Kidney (tissue), 14 donors: ENCODE data around the gene MAGI1. TPM values are rescaled to one million over a fixed set of nuclear protein-coding genes. Genes with fewer than 3 reads are reported as not detected.

Source experiments
- DNase-seq, 5 donors: peaks; one replicate each; pipeline ENCODE4 v3.0.0-alpha.2; 2013 to 2020
- FAIRE-seq: peaks from 2 replicates; lab custom pipeline; 2012; peaks lifted over from hg19 to GRCh38; lab: Jason Lieb, UNC
- H3K27ac ChIP-seq, 2 donors: one replicate each; pipeline ENCODE4 v1.7.0; 2013; ENCODE audit warnings: low read depth in 2 of 2, low read length in 2 of 2, inconsistent platforms in 1 of 2
- H3K27me3 ChIP-seq: one replicate; pipeline ENCODE4 v1.7.1; 2013; ENCODE audit warnings: low read length, inconsistent platforms; ENCODE audit not compliant: control insufficient read depth, insufficient read depth
- H3K36me3 ChIP-seq, 3 donors: one replicate each; pipeline versions ENCODE4 v1.7.0 to v1.7.1; 2013; ENCODE audit warnings: low read length in 3 of 3, control low read depth in 1 of 3, inconsistent platforms in 1 of 3; ENCODE audit not compliant: insufficient read depth in 3 of 3, control insufficient read depth in 2 of 3
- H3K4me1 ChIP-seq, 3 donors: one replicate each; pipeline versions ENCODE4 v1.7.0 to v1.7.1; 2013; ENCODE audit warnings: low read length in 3 of 3, inconsistent platforms in 1 of 3, low read depth in 1 of 3; ENCODE audit not compliant: control insufficient read depth in 2 of 3, insufficient read depth in 2 of 3
- H3K4me3 ChIP-seq, 3 donors: one replicate each; pipeline versions ENCODE4 v1.7.0 to v1.8.1; 2013; ENCODE audit warnings: low read length in 3 of 3, control low read depth in 1 of 3, inconsistent platforms in 1 of 3
- H3K9ac ChIP-seq, 3 donors: one replicate each; pipeline versions ENCODE4 v1.7.0 to v1.7.1; 2013; ENCODE audit warnings: low read length in 3 of 3, control low read depth in 1 of 3, inconsistent platforms in 1 of 3
- H3K9me3 ChIP-seq, 3 donors: one replicate each; pipeline versions ENCODE4 v1.7.0 to v1.7.1; 2013; ENCODE audit warnings: low read length in 3 of 3, control low read depth in 1 of 3, inconsistent platforms in 1 of 3; ENCODE audit not compliant: control insufficient read depth in 2 of 3, insufficient read depth in 1 of 3
- intact Hi-C: fragments of 100-400 bp; cut with DNase I; formaldehyde crosslinking; loops from one replicate; pipeline ENCODE4 v1.11.1; 2022
- polyA plus RNA-seq: library from polyadenylated mRNA; stranded (reverse); fragments of 350-450 nt; fragmentation: Illumina TruSeq; extraction: RNeasy Lipid Tissue Mini Kit (QIAGEN cat#74804); gene quantifications from one replicate; pipeline ENCODE4 v1.2.3, GENCODE V29; 2014; ENCODE audit warnings: low read depth, low replicate concordance; ENCODE audit not compliant: insufficient read depth
- total RNA-seq: library from RNA; stranded (reverse); fragmentation: NEBNext Ultra II Directional; extraction: Animal tissue kit (Norgen Biotek cat#: 25700); gene quantifications from one replicate; pipeline ENCODE4 v1.2.1, GENCODE V29; 2021
- TF ChIP-seq, protein P1 (sequence below): IDR thresholded peaks from 3 replicates; pipeline ENCODE4 v1.5.1; 2012; ENCODE audit warnings: mild to moderate bottlenecking, moderate library complexity, borderline replicate concordance; ENCODE audit not compliant: insufficient read depth; ENCODE audit errors: extremely low read depth
- donor health status: control.
- donor health status: control.
- donor health status: control.
- donor health status: control.
- donor health status: control.
- donor health status: DM: yes; HTN: yes; CAD: no.
- donor health status: Normal renal cell carcinoma (clear cell type).

Gene MAGI1
- total and polyA plus RNA-seq, 2 donors from 2014 or later = 8.2 to 42.8 TPM

DNA sequence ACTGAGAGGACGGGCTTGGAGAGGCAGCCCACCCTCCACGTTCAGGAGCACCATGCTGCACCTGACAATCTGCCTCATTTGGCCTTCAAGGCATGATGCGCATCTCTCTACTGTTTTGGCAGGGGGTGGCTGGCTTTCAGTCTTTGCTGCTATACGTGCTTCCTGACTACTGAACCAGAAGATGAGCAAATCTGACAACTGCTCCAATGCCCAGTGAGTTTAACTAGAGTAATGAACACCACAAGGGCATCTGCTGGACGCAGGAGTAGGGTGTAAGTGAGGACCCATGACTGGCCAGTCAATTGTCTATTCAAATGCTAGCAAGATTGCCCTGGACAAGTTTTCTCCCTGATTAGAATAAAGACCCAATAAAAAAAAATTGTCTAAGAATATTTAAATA is 335.7 kb downstream of the MAGI1 start:
- Histone ChIP-seq H3K9ac (no peak overlapping the region), H3K4me1 (no peaks in the 10 kb centered on the region), H3K4me3 (no peak overlapping the region), H3K9me3 (no peaks in the 10 kb centered on the region), H3K36me3 (no peaks in the 10 kb centered on the region), H3K27me3 (no peaks in the 10 kb centered on the region), H3K27ac (no peak overlapping the region)
- FAIRE-seq = no peak
- intact Hi-C loops = no loop called here
- DNase-seq = no peak
- TF ChIP-seq, protein P1, sequence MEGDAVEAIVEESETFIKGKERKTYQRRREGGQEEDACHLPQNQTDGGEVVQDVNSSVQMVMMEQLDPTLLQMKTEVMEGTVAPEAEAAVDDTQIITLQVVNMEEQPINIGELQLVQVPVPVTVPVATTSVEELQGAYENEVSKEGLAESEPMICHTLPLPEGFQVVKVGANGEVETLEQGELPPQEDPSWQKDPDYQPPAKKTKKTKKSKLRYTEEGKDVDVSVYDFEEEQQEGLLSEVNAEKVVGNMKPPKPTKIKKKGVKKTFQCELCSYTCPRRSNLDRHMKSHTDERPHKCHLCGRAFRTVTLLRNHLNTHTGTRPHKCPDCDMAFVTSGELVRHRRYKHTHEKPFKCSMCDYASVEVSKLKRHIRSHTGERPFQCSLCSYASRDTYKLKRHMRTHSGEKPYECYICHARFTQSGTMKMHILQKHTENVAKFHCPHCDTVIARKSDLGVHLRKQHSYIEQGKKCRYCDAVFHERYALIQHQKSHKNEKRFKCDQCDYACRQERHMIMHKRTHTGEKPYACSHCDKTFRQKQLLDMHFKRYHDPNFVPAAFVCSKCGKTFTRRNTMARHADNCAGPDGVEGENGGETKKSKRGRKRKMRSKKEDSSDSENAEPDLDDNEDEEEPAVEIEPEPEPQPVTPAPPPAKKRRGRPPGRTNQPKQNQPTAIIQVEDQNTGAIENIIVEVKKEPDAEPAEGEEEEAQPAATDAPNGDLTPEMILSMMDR = no peak

DNA sequence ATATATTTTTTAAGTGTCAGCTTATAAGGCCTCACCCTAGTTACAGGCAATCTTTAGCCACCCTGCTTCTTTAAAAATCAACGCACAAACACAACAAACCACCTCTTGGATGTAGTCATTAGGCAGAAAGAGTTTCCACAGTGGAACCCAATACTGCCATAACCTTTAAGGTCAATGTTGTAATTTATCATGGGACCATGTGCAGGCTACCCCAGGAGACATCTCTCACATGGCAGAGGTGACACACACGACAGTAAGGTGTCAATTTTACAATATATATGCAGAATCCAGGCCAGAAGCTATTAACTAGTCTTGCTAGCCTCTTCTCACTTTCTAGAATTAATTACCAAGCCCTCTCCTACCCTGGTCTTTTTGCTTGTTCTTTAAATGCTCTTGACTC is 336.5 kb downstream of the MAGI1 start:
- no peaks in the 10 kb centered on the region for H3K4me1 ChIP-seq
- no peaks in the 10 kb centered on the region for H3K9me3 ChIP-seq
- H3K36me3 ChIP-seq = no peaks in the 10 kb centered on the region
- H3K27ac ChIP-seq = no peak overlapping the region
- no peaks in the 10 kb centered on the region for H3K27me3 ChIP-seq
- no peak overlapping the region for H3K9ac ChIP-seq
- FAIRE-seq = no peak
- intact Hi-C loops = no loop called here
- DNase-seq = peak in 3 of 5 donors; percentile 42 to 83 (median 66)
- no peak overlapping the region for H3K4me3 ChIP-seq
- TF ChIP-seq, protein P1 = no peak

DNA sequence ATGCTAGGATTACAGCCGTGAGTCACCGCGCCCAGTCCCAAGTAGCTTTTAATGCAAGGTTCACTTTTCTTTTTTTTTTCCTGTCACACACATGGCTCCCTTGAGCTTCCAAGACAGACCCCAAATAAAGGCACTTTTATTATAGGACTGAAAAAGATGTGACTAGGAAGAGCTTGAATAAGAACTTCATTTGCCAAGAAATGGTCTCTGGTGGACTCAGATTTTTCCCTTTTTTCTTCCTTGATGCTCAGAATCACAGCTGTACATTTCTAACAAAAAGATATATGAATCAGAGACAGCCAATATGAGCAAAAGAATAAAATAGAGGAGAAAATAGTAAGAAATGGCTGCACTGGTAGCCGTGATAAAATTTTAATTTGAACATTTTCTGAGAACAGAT is 337.2 kb downstream of the MAGI1 start:
- no peak for FAIRE-seq
- H3K4me3 ChIP-seq = no peak overlapping the region

More for the DNA sequence above, 337.2 kb downstream of the MAGI1 start:
- no peaks in the 10 kb centered on the region for H3K27me3 ChIP-seq
- TF ChIP-seq, protein P1 = no peak
- DNase-seq = no peak
- H3K4me1 ChIP-seq = no peaks in the 10 kb centered on the region
- no peaks in the 10 kb centered on the region for H3K9me3 ChIP-seq
- no peak overlapping the region for H3K9ac ChIP-seq
- no peaks in the 10 kb centered on the region for H3K36me3 ChIP-seq
- intact Hi-C loops = no loop called here
- no peak overlapping the region for H3K27ac ChIP-seq
